Head of caudate nucleus (tissue), 42 donors: ENCODE results near the gene SLC26A1.
A peak's percentile ranks its signal among the peaks of the same experiment; 100 is the strongest.

Experiments used
- DNase-seq, 42 donors: peaks; one replicate each; pipeline versions ENCODE4 v3.0.0 to v3.0.0-alpha.2; 2020 to 2021; ENCODE audit warnings: mixed read lengths in 7 of 42
- intact Hi-C: fragments of 100-400 bp; cut with DNase I; formaldehyde crosslinking; loops from one replicate; pipeline ENCODE4 v1.15.0; 2022

The SLC26A1 gene

GRCh38 chr4:962231-963208 is 30.7 kb downstream of the SLC26A1 start:
- DNase-seq: peak in 2 of 42 donors; percentile 2 to 5
- intact Hi-C loops: no loop called here

- peak in 2 of 42 donors; percentile 5 to 8 for DNase-seq
- intact Hi-C loops: no loop called here
Observed at GRCh38 chr4:961351-962230, 31.6 kb downstream of the SLC26A1 start.

DNA sequence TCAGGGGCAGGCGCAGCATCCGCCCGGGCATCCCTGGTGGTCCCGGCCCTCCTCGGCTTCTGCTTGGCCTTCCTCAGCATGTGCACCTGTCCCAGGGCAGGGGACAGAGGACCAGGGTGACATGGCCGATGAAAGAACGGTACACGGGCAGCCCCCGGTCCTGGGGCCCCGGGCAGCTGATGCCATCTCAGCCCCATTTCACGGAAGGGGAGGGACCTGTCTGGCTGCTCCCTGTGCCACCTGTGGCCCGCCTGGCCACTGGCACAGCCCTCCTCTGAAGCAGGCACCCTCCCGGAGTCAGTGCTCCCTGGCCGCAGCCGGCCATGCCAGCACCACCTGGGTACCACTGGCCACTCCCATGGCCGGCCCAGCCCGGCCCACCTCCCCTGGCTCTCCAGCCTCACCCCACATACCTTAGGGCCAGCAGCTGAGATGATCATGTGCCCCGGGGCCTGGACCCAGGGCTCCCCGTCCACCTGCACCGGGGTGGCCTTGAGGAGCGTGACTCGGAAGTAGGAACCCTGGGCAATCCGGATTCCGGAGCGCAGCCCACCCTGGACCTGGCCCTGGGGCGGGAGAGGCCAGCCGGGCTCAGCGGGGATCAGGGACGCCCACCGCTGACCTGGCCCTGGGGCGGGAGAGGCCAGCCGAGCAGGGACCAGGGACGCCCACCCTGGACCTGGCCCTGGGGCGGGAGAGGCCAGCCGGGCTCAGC is 32.4 kb downstream of the SLC26A1 start:
- DNase-seq: peak in 1 of 42 donors; percentile 5

DNA sequence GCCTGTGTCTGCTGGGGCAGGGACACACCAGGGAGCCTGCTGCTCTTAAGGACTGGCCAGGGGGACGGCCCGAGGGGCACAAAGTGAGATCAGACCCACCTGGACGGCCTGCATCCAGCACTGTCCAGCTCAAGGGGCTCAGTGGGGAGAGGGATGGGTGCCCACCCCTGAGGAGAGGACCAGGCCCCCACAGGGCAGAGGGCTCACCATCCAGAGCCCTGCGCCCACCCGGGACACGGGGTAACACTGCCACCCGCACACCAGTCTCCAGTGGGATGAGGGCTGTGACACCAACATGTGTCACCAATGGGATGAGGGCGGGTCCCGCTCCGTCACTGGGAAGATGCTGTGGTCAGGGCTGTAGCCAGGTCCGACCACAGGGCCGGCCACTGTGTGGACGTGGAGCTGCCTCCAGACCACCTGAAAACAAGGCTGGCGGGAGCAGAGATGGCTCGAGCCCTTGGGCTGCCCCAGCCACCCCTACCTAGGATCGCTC is 33.0 kb downstream of the SLC26A1 start:
- DNase-seq: peak in 1 of 42 donors; percentile 5
- intact Hi-C loops: no loop called here

More for the DNA sequence above, 32.4 kb downstream of the SLC26A1 start:
- intact Hi-C loops: no loop called here

- intact Hi-C loops: no loop called here
- peak in 3 of 42 donors; percentile 5 to 20 (median 12) for DNase-seq
Observed at GRCh38 chr4:959338-960139, 33.7 kb downstream of the SLC26A1 start.

DNA sequence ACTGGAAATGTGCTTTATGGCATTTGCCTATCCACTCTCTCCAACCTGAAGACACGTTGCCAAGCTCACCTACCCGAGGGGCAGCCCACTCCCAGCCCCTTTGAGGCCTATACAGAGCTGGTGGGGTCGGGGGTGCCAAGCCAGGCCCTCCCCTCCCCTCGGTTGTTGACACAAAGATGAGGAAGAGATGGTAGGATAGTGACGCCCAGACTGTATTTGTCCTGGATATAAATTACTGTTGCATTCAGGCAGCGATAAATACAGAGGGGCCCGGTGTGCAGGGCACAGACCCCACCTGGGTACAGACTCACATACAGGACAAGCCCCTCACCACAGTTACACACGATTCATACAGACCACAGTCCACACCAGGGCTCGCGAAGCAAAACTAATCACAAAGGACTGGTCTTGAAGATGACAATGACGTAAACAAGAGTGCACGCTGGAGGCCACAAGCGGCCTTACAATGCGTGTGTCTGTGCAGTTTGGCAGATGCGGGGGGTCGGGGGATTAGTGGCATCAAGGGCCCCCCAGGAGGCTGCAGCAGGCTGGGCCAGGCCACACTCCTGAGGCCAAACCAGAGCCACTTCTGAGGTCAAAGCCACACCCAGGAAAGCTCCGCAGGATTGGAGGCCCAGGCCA is 34.4 kb downstream of the SLC26A1 start:
- peak in 2 of 42 donors; percentile 7 to 16 for DNase-seq

DNA sequence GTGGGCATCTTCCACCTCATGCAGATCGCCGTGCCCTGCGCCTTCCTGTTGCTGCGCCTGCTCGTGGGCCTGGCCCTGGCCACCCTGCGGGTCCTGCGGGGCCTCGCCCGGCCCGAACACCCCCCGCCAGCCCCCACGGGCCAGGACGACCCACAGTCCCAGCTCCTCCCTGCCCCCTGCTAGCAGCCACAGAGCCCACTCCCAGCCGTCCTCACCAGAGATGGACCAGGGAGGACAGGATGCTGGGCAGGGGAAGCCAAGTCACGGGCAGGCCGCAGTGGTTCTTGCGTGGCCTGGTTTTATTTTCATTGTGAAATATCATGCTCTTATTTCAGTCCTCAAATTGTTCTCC is 34.9 kb downstream of the SLC26A1 start:
- intact Hi-C loops: no loop called here
- peak in 1 of 42 donors; percentile 4 for DNase-seq

More for the DNA sequence above, 34.4 kb downstream of the SLC26A1 start:
- intact Hi-C loops: no loop called here

GRCh38 chr4:957581-958313 is 35.5 kb downstream of the SLC26A1 start:
- DNase-seq: peak in 2 of 42 donors; percentile 7 to 18
- intact Hi-C loops: no loop called here

GRCh38 chr4:957231-957580 is 36.0 kb downstream of the SLC26A1 start:
- intact Hi-C loops: no loop called here
- peak in 2 of 42 donors; percentile 5 to 15 for DNase-seq

- intact Hi-C loops: no loop called here
- peak in 3 of 42 donors; percentile 1 to 29 (median 3) for DNase-seq
Observed at GRCh38 chr4:956531-957230, 36.5 kb downstream of the SLC26A1 start.

DNA sequence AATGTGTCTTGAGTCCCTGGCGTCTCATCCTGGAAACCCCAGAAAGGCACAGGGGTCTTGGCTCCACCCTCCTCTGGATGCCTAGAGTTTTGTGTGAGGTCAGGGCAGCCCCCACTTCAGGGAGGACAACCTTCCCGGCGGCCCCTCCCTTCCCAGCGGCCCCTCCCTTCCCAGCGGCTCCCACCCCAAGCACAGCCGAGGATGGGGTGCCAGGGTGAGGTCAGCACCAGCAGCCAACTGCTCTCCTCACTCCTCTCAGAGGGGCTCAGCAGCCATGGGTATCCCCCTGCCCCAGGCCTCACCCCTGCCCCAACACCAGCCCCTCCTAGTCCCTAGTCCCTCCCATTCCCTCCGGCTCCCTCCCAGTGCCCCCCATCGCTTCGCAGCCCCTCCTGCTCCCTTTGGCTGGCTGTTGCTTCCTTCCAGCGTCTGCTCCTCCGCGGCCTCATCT is 37.2 kb downstream of the SLC26A1 start:
- peak in 4 of 42 donors; percentile 2 to 28 (median 7) for DNase-seq
- intact Hi-C loops: no loop called here

- intact Hi-C loops: no loop called here
- DNase-seq: peak in 5 of 42 donors; percentile 0 to 26 (median 4)
Observed at GRCh38 chr4:955161-955921, 37.9 kb downstream of the SLC26A1 start.

GRCh38 chr4:954211-955020 is 38.8 kb downstream of the SLC26A1 start:
- DNase-seq: peak in 7 of 42 donors; percentile 2 to 24 (median 5)
- intact Hi-C loops: no loop called here

GRCh38 chr4:953574-953915 is 39.7 kb downstream of the SLC26A1 start:
- intact Hi-C loops: no loop called here
- peak in 8 of 42 donors; percentile 0 to 15 (median 2) for DNase-seq
